ENCODE measurements around the gene DAD1.

DNA sequence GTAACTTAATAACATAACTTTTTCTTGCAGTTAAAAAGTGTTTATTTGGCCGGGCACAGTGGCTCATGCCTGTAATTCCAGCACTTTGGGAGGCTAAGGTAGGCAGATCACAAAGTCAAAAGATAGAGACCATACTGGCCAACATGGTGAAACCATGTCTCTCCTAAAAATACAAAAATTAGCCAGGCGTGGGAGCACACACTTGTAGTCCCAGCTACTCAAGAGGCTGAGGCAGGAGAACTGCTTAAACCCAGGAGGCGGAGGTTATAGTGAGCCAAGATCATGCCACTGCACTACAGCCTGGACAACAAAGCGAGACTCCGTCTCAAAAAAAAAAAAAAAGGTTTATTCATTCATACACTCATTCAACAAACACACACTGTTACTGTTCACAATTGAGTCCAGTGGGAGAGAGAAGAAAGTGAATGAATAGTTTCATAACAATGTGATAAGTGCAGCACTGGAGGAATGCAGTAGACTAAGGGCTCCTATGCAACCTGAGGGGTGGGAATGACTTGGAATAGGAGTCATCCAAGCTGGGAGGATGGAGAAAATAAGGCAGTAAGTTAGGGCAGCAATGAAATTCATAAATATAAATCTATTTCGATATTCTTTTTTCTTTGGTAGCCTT, 19.8 kb downstream of the DAD1 start:
- TF ChIP-seq SPI1 (IDR thresholded peaks at IDR 0.05; ENCODE audit: low read depth, low read length) (no peak), POU2F2 (IDR thresholded peaks at IDR 0.05; ENCODE audit: low read depth, low read length) (no peak), POLR2A (IDR thresholded peaks at IDR 0.05; ENCODE audit: low read depth, low read length) (no peak), POLR2AphosphoS5 (IDR thresholded peaks at IDR 0.05; ENCODE audit: low read depth, low read length) (no peak), TAF1 (IDR thresholded peaks at IDR 0.05; ENCODE audit: low read depth, low read length) (no peak), PAX5 (IDR thresholded peaks at IDR 0.05; ENCODE audit: insufficient read depth, low read length, severe bottlenecking) (no peak)

All from GM12891 (cell line).